Effector memory CD4-positive, alpha-beta T cell (primary cell): ENCODE data around the gene ATP1B1.
A peak's percentile ranks its signal among the peaks of the same experiment; 100 is the strongest.

Experiments
- DNase-seq, 3 donors: peaks; one replicate each; pipeline ENCODE4 v3.0.0-alpha.2; 2020
- H3K27ac ChIP-seq: 2 replicates; pipeline ENCODE4 v1.7.0; 2013; ENCODE audit warnings: mild to moderate bottlenecking, low read length, moderate library complexity; ENCODE audit not compliant: insufficient read depth, poor library complexity, severe bottlenecking
- H3K27me3 ChIP-seq: replicated peaks from 2 replicates; pipeline ENCODE4 v1.7.0; 2013; ENCODE audit warnings: mild to moderate bottlenecking, low read length; ENCODE audit not compliant: insufficient read depth, control insufficient read depth, poor library complexity, severe bottlenecking
- H3K36me3 ChIP-seq: 2 replicates; pipeline ENCODE4 v1.7.0; 2013; ENCODE audit warnings: mild to moderate bottlenecking, low read length, moderate library complexity; ENCODE audit not compliant: control insufficient read depth, insufficient read depth
- H3K4me1 ChIP-seq: 2 replicates; pipeline ENCODE4 v1.7.0; 2013; ENCODE audit warnings: low read length, mild to moderate bottlenecking; ENCODE audit not compliant: control insufficient read depth, insufficient read depth, poor library complexity, severe bottlenecking
- H3K4me3 ChIP-seq: 2 replicates; pipeline ENCODE4 v1.7.0; 2013; ENCODE audit warnings: low read length, low read depth, mild to moderate bottlenecking; ENCODE audit not compliant: insufficient read depth, poor library complexity, severe bottlenecking
- H3K9me3 ChIP-seq: 2 replicates; pipeline ENCODE4 v1.7.0; 2013; ENCODE audit warnings: mild to moderate bottlenecking, low read length, moderate library complexity; ENCODE audit not compliant: control insufficient read depth

The ATP1B1 gene

DNA sequence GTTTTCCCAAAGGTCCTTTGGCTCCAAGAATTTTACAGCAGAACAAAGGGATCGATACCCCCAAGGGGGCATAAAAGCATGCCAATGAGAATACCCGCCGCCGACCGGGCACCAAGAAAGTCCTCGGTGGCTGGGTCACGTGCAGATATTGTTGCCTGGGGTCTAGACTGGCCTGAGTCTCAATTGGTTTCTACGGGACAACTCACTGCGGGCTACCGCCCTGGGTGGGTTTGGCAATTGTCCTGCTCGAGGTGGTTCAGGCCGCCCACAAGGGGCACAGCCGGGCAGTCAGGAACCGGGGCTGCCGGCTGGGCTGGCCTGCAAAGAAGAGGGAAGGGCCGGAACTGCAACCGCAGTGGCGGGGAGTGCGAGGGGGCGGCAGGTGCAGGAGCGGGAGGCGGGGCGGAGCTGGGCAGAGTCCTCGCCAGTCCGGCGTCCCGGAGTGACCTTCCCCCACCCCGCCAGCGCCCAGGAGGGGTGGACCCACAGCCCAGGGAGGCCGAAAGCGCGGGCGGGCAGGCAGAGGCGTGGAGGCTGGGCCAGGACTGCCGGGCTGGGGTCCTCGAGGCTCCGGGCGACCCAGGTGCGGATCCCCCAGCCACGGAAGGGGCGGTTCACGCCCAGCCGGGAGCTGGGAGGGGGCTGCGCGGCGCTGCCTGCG is 926 bp upstream of the ATP1B1 start:
- DNase-seq, result peak in 2 of 3 donors; percentile 26 to 43
- Histone ChIP-seq H3K36me3 (no peaks in the 10 kb centered on the region), H3K9me3 (no peaks in the 10 kb centered on the region), H3K4me3 (peak overlapping the region; percentile 85), H3K4me1 (peaks cover 16% of the 10 kb centered on the region), H3K27me3 (no peaks in the 10 kb centered on the region), H3K27ac (no peak overlapping the region)

DNA sequence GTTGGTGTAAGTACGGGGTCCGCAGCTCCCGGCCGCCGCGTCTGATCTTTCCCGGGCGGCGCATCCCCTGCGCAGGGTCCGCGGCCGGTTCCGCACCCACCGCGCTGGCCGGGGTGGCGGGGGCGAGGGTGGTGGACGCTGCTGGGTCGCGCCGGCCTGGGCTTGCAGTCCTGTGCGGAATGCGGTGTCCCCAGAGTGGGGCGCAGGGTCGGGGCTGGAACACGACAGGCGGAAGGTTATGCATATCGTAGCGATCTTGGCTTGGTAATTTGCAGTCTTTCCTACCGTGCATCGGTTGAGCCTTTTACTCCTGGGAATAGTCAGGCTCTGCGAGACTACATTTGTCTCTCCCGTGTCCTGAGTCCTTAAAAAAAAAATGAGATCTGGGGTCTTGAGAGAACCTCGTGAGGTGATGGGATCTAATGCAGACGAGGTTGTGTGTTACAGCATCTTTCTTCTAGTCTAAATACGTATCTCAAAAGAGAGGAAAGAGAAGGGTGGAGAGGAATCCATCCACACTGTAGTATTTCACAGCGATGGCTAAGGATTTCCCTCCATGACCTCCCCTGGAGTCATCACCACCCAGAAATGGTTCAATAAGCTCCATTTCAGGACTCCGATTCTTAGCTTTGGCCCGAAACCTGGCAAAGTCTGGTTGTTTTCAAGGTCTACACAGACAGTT is 572 bp downstream of the ATP1B1 start:
- no peak for DNase-seq
- H3K27me3 ChIP-seq, result no peaks in the 10 kb centered on the region
- H3K4me3 ChIP-seq, result peak overlapping the region; percentile 85
- H3K9me3 ChIP-seq, result no peaks in the 10 kb centered on the region
- H3K36me3 ChIP-seq, result no peaks in the 10 kb centered on the region
- H3K4me1 ChIP-seq, result peaks cover 16% of the 10 kb centered on the region
- H3K27ac ChIP-seq, result no peak overlapping the region

DNA sequence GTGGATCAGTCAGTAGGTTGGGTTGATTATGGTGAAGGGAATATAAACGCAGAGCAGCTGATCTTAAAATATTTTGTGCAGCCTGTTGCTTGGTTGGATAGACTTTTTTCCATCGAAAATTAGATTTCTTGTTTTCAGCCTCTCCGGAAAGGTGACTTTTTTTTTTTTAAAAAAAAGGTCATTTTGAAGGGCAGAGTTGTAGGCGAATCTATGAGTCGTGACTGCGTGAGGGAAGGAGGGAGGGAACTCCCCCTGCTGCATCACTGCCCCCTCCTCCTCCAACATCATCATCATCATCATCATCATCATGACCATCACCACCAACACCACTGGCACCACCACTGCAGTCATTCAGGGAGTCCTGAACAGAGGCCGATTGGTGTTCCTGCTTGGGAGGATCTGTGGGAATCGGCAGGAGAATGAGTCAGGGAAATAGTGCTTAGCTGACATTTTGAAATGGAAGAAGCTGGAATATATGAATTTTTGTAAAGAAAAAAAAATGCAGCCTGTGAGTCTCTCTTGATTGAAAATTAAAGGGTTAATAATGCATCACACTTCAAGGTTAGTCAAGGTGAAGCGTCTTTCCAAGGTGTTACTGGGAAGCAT is 1.2 kb downstream of the ATP1B1 start:
- no peak overlapping the region for H3K27ac ChIP-seq
- H3K9me3 ChIP-seq, result no peaks in the 10 kb centered on the region
- H3K27me3 ChIP-seq, result no peaks in the 10 kb centered on the region
- H3K4me1 ChIP-seq, result peaks cover 16% of the 10 kb centered on the region
- no peak for DNase-seq
- no peaks in the 10 kb centered on the region for H3K36me3 ChIP-seq
- H3K4me3 ChIP-seq, result peak overlapping the region; percentile 85

DNA sequence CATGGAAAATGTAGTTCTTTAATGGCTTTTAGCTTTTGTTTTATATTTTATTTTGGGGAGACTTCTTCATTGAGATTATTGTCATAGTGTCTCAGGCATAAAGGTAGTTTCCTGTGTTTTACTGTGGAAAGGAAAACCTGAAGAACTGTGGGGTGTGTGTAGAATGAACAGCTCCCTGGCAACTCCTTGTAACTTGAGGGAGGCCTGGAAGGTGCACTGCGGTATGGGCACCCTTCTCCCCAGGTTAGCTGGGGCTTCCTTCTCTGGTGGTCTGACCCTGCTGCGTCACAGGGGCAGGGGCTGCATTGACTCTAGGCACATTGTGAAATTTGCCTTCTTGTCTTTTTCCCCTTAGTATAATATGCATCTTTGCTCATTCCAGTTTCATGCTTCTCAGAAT is 1.7 kb downstream of the ATP1B1 start:
- peaks cover 16% of the 10 kb centered on the region for H3K4me1 ChIP-seq
- no peak overlapping the region for H3K27ac ChIP-seq
- H3K9me3 ChIP-seq, result no peaks in the 10 kb centered on the region
- no peaks in the 10 kb centered on the region for H3K36me3 ChIP-seq
- no peak for DNase-seq
- H3K27me3 ChIP-seq, result no peaks in the 10 kb centered on the region
- H3K4me3 ChIP-seq, result no peak overlapping the region

DNA sequence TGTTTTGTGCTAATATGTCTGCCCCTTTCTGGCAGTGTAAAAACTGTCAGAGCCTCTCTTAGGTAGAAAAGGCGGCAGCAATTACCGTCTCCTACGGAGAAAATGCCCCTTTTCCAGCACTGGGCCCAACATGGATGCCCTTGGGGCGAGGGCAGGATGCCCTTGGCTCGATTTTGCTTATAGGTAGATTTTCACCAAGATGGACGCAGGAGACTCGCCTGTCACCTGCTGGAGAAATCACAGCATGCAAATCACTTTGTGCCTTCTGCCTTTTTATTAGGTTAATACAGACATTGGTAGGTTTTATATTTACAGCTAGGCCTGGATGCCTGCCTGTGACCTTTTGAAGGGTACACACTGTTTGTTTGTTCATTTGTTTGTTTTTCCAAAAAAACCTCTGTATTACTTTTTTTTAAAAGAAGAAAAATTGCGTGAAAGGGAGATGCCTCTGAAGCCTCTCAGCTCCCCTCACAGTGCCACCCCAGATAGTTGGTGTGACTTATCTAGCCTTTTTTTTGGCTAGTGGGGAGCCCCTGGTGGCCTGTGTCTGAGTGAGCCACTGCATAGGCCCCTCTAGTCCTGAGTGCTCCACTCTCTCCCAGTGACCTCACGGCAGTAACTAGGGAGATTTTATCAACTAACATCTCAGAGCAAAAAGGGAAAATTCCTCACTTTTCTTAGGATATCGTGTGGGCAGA is 2.5 kb downstream of the ATP1B1 start:
- DNase-seq, result no peak
- no peaks in the 10 kb centered on the region for H3K9me3 ChIP-seq
- H3K4me1 ChIP-seq, result peaks cover 16% of the 10 kb centered on the region
- no peak overlapping the region for H3K27ac ChIP-seq
- H3K27me3 ChIP-seq, result no peaks in the 10 kb centered on the region
- H3K4me3 ChIP-seq, result no peak overlapping the region
- no peaks in the 10 kb centered on the region for H3K36me3 ChIP-seq

DNA sequence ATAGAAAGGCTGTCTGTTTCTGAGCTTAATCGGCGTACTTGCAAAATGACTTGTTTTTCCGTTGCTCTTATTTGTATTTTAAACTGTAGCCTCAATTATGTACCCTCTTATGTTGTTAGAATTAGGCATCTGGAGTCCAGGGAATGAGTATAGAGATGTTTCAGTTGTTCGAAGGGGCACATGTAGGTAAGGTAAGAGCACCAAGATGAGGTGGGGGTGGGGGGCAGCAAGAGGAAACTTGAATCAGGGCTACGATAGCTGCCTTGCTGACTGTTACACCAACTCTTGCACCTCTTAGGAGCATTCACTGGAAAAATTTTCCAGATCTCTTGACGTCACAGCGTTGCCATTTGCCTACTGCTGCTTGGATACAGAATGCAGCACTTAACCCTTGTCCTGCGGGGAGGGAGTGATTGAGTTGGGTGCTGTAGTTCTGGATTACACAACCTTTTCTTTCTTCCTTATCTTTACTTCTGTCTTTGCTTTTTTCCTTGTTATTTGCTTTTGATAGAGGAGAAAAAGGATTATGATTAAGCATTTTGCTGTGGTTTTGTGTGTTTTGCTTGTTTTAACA is 3.2 kb downstream of the ATP1B1 start:
- Histone ChIP-seq H3K36me3 (no peaks in the 10 kb centered on the region), H3K4me1 (peaks cover 16% of the 10 kb centered on the region), H3K4me3 (no peak overlapping the region), H3K27me3 (no peaks in the 10 kb centered on the region), H3K27ac (no peak overlapping the region), H3K9me3 (no peaks in the 10 kb centered on the region)
- no peak for DNase-seq

DNA sequence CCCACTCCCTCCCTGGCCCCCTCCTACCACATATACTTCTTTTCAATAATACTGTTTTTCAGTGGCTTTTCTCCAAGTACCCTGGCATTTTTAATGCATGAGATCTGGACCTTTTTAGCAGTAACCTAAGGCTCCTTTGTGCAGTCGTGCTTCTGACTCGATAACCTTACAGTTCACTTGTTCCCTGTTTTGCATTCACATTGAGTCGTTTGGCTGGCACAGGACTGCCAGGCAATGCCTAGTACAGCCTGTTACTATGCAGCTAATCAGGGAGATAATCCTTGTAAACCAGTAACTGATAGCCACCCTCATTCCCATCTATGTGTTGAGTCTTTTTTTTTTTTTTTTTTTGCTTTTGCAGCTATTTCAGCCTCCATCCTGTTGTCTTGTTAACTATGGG is 3.7 kb downstream of the ATP1B1 start:
- no peak overlapping the region for H3K4me3 ChIP-seq

DNA sequence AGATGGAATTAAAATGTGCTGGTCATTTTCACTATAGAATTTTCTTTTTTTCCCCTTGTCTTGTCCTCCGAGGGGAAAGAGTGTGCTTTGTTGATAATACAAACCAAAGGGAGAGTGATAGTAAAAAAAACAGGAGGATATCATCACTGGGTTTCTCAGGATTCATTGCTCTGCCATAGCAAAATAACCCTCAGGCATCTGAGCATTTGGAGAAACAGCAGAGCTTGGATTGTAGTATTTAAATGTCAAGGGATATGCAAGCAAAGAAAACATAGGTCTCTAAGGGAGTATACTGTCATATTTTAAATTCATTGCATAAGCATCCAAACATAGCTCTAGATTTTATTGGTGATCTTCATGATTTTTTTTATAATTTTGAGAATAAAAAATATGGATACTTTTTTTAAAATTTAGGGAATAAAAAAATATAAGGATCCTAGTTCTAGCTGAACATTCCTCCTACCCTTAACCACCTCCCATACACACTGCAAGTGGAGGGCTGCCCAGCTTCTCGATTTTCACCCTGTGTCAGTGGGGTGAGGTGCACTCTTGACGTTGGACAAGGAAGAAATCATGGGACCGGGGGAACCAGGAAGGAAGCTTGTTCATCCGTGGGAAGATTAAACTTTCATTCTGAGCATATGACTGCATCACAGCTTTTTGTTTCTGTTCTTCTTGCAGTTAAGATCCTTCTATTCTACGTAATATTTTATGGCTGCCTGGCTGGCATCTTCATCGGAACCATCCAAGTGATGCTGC is 4.4 kb downstream of the ATP1B1 start:
- Histone ChIP-seq H3K4me3 (no peak overlapping the region), H3K36me3 (no peaks in the 10 kb centered on the region)

More for the DNA sequence above, 3.7 kb downstream of the ATP1B1 start:
- Histone ChIP-seq H3K27me3 (no peaks in the 10 kb centered on the region), H3K27ac (no peak overlapping the region), H3K36me3 (no peaks in the 10 kb centered on the region), H3K4me1 (peaks cover 16% of the 10 kb centered on the region), H3K9me3 (no peaks in the 10 kb centered on the region)
- DNase-seq, result no peak

DNA sequence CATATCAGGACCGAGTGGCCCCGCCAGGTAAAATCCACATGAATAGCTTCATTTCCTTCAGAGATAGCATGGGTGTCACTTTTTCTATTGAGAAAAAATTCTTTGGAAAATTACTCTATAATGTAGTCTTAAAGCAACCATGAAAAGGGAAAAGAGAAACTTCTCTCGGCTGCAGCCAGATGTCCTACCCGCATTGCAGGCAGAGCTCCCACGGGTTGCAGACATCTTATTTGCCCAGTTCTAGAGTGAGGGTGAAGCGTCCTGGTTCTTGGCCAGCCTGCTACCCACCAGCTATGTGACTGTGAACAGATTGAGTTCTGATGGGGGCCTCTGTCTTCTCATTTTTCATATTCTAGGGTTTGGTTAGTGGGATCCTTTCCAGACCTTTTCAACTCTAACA is 5.0 kb downstream of the ATP1B1 start:
- Histone ChIP-seq H3K36me3 (no peaks in the 10 kb centered on the region), H3K27ac (no peak overlapping the region), H3K4me3 (no peak overlapping the region), H3K4me1 (peaks cover 10% of the 10 kb centered on the region), H3K9me3 (no peaks in the 10 kb centered on the region), H3K27me3 (no peaks in the 10 kb centered on the region)
- DNase-seq, result no peak

More for the DNA sequence above, 4.4 kb downstream of the ATP1B1 start:
- Histone ChIP-seq H3K27ac (no peak overlapping the region), H3K4me1 (peaks cover 10% of the 10 kb centered on the region), H3K27me3 (no peaks in the 10 kb centered on the region), H3K9me3 (no peaks in the 10 kb centered on the region)
- no peak for DNase-seq
